Purkinje cell (primary cell): ENCODE results near the gene MICOS13. TPM values are rescaled to one million over a fixed set of nuclear protein-coding genes. Genes with fewer than 3 reads are reported as not detected.

Experiments
- polyA plus RNA-seq: library from polyadenylated mRNA; unstranded; fragments of >200 nt; fragmentation: Nextera tagmentation; gene quantifications from 2 replicates; pipeline ENCODE4 v1.2.1, GENCODE V29; 2014

Gene MICOS13
- 52.4 and 55.3 TPM in 2 replicates for polyA plus RNA-seq

DNA sequence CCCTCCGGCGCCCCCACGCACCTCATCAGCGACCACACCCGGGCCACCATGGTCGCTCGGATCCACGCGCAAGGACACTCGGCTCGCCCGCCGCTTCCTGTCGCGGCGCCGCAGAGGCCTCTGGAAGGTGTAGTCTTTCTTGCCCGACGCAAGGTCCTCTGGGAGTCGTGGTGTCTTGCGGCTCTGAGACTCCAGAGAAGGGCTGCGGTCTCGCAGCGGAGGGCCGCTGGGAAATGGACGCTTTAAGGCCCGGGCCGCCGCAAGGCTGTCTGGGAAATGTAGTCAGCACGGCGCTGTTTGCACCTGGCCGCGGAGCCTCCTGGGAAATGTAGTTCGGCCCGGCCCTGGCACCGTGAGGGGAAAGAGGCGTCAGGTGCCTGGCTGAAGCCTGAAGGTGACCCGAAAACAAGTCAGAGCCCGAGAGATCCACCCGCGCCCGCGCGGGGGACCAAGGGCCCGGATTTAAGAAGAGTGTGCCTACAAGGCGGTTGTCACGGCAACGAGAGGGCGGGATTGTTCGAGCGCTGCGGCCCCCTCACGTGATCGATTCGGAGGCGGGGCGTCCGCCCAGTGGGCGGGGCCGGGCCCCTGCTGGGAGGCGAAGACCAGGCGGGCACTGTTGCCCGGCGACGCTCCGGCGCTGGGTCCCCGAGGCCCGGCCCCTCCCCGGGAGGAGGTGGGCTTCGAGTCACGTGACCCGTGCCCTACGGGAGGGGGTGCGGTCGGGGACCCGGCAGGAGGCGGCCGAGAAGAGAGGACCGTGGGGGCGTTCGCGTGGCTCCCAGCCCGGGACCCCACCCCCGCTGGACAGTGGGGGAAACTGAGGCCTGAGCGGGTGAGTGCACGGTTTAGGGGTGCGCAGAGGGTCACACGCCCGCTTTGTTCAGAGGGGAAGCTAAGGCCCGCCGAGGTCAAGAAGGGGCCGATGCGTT, at the start of gene MICOS13, which contains the start of gene HSD11B1L:
Gene MICOS13, minus strand, starts transcription at position 80 of the 932 bp plus-strand sequence. Its CDS starts 30 bp downstream, at position 50.
Gene HSD11B1L, plus strand, starts transcription at position 591 of the 932 bp plus-strand sequence. CDS start 3,806 bp downstream, outside the sequence.

GRCh38 chr19:5719961-5720790, 39.9 kb upstream of the MICOS13 start, which contains the start of the genes CATSPERD and LONP1:
CATSPERD (plus strand) TSS chr19:5720637; CDS start chr19:5720738, 101 bp downstream.
LONP1 (minus strand) TSS chr19:5720146; CDS start chr19:5720132, 14 bp downstream.

GRCh38 chr19:5690125-5690954, 10.0 kb upstream of the MICOS13 start, which contains the start of gene RPL36:
RPL36 (plus strand) TSS chr19:5690295; CDS start chr19:5690508, 213 bp downstream.

Other genes starting within 250 kb of the MICOS13 start
- gene ZNRF4, start 225.1 kb downstream of the MICOS13 start, polyA plus RNA-seq = not detected in 2 replicates
- gene TINCR, start 112.6 kb downstream of the MICOS13 start, polyA plus RNA-seq = 1.4 TPM in 1 of 2 replicates, not detected in the other
- 7.2 and 10.8 TPM in 2 replicates for gene SAFB2, start 57.7 kb downstream of the MICOS13 start, polyA plus RNA-seq
- 6.2 and 13.3 TPM in 2 replicates for gene SAFB, start 57.4 kb downstream of the MICOS13 start, polyA plus RNA-seq
- 3.2 and 10.9 TPM in 2 replicates for gene HSD11B1L, start 511 bp upstream of the MICOS13 start, polyA plus RNA-seq
- gene RPL36, start 9.8 kb upstream of the MICOS13 start, polyA plus RNA-seq = 662 and 689 TPM in 2 replicates
- gene LONP1, start 39.6 kb upstream of the MICOS13 start, polyA plus RNA-seq = 3.7 and 4.3 TPM in 2 replicates
- not detected in 2 replicates for gene CATSPERD, start 40.1 kb upstream of the MICOS13 start, polyA plus RNA-seq
- not detected in 2 replicates for gene PRR22, start 104.2 kb upstream of the MICOS13 start, polyA plus RNA-seq
- 1.2 and 2.3 TPM in 2 replicates for gene DUS3L, start 110.6 kb upstream of the MICOS13 start, polyA plus RNA-seq
- not detected in 2 replicates for gene NRTN, start 124.6 kb upstream of the MICOS13 start, polyA plus RNA-seq
- not detected in 2 replicates for gene FUT6, start 159.2 kb upstream of the MICOS13 start, polyA plus RNA-seq
- gene FUT3, start 170.9 kb upstream of the MICOS13 start, polyA plus RNA-seq = not detected in 2 replicates
- not detected in 2 replicates for gene FUT5, start 190.0 kb upstream of the MICOS13 start, polyA plus RNA-seq
- 425 and 432 TPM in 2 replicates for gene NDUFA11, start 223.3 kb upstream of the MICOS13 start, polyA plus RNA-seq
- not detected in 2 replicates for gene VMAC, start 224.4 kb upstream of the MICOS13 start, polyA plus RNA-seq
- gene CAPS, start 233.7 kb upstream of the MICOS13 start, polyA plus RNA-seq = 0.13 TPM in 1 of 2 replicates, not detected in the other